OCI-LY3 (cell line): Measurements from ENCODE around the gene TENT4B.

Source experiments
- CTCF ChIP-seq: fragments of 200-600, 300-600 bp; sonication (generic); IDR thresholded peaks from 2 replicates; pipeline ENCODE4 v1.5.1; 2014; ENCODE audit warnings: antibody characterized with exemption, low read length, low read depth
- EZH2phosphoT487 ChIP-seq: fragments of 200-600 bp; shearing (Covaris generic); IDR thresholded peaks from 2 replicates; pipeline ENCODE4 v1.6.1; 2018; ENCODE audit warnings: antibody characterized with exemption, mixed run types, low read depth

DNA sequence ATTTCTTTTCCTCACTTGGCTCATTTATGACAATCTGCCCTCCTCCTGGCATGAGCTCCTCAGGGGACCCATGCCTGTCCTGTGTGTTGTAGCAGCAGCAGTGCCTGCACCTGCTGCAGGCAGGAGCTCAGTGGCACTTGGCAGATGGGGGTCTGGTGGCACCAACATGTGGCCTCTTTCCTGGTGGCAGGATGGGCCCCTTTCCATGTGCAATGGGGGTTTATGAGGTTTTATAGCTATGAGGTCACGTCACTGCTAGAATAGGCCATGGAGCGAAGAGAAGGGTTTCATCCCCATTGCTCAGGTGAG lies 120.2 kb downstream of the TENT4B start:
- no peak for TF ChIP-seq CTCF
- no peak for TF ChIP-seq EZH2phosphoT487
